GM18907 (cell line): ENCODE data around the gene TIMM50.
"Not testable (repeated sequence)": the region's sequence is repeated elsewhere in the genome, so short reads cannot be mapped to it uniquely, and the experiment has no call there.

ENCODE experiments used
- ATAC-seq: cut with Tn5 transposase; IDR thresholded peaks from one replicate; pipeline ENCODE4 v1.9.1; 2021; ENCODE audit warnings: mild to moderate bottlenecking, moderate library complexity; ENCODE audit not compliant: unreplicated experiment

The TIMM50 gene

DNA sequence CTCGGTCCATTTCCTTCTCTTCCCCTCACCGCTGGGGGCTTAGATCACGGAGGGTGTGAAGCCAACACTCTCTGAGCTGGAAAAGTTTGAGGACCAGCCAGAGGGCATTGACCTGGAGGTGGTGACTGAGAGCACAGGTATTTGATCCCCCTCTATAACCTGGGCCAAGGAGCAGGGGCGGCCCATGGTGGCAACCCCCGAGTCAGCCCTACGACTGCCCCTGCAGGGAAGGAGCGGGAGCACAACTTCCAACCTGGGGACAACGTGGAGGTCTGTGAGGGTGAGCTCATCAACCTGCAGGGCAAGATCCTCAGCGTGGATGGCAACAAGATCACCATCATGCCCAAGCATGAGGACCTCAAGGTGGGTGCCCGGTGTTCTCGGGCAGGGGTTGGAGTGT lies 11.6 kb upstream of the TIMM50 start:
- ATAC-seq: no peak

DNA sequence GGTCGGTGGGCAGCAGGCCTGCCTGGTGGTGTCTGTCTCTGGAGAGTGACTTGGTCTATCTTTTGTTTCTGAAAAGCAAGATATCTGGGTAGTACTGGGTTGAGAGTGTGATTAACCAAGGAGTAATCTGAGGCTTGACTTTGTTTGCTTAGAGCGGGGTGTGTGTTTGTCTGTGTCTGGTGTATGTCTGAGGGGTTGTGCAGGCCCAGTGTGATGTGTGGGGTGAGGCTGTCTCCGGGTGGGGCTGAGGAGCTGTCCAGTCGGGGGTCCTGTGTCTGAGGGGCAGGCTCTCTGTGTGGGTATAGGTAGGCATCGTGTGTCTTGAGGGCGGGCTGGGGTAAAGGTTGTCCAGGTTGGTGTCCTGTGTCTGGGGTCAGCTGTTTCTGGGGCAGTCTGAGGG lies 11.1 kb upstream of the TIMM50 start:
- ATAC-seq: no peak

DNA sequence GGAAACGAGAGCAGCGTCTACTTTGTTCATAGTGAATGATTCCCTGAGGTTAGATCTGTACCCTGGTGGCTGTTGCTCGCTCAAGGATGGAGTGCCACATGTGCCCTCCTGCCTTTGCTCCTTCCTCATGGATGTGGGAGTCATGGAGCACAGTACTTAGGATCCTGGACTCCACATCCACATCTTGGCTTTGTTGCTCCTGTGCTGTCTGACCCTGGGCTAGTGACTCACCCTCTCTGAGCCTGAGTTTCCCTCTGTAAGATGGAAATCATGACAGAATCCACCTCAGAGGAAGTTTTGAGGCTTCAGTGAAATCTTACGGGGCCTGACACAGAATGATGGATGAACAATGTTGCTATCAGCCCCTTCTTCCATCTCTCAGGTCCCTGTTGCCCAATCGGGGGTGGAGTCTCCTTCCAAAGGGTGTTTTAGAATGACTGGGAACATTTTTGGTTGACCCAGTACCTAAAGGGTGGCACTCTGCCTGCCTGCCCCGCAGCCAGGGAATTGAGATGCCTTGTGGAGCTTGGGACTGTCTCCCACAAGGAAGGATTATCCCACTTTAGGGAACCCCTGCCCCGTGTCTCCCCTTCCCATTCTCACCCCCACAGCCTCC lies 9.8 kb upstream of the TIMM50 start:
- no peak for ATAC-seq

DNA sequence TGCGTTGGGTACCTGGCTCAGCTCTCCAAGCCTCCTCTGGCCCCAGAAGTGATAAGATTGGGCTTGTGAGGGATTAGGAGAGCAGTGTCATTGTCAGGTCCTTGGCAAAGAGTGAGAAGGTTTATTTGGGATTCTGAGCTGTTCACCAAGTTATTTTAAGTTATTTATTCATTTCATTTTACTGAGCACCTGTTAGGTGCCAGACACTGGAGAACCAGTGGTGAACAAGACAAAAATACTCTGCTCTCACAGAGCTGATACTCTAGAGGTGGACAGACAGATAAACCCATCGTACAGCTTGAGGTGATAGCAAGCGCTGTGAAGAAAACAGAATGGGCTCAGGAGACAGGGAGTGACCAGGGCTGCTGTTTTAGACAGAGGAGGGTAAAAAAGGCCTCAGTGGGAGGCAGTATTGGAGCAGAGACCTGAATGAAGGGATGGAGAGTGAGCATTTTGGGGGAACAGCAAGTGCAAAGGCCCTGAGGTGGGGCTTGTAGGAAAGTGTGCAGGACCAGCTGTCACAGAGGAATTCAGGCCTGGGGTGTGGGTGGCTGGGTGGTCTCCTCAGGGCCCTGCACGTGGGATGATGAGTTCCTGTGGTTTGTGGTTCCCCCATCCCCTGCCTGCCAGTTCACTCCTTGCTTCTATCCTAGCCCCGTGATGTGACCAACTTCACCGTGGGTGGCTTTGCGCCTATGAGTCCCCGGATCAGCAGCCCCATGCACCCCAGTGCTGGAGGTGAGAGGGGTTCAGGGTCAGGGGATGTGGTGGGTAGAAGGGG lies 8.7 kb upstream of the TIMM50 start:
- ATAC-seq: no peak

DNA sequence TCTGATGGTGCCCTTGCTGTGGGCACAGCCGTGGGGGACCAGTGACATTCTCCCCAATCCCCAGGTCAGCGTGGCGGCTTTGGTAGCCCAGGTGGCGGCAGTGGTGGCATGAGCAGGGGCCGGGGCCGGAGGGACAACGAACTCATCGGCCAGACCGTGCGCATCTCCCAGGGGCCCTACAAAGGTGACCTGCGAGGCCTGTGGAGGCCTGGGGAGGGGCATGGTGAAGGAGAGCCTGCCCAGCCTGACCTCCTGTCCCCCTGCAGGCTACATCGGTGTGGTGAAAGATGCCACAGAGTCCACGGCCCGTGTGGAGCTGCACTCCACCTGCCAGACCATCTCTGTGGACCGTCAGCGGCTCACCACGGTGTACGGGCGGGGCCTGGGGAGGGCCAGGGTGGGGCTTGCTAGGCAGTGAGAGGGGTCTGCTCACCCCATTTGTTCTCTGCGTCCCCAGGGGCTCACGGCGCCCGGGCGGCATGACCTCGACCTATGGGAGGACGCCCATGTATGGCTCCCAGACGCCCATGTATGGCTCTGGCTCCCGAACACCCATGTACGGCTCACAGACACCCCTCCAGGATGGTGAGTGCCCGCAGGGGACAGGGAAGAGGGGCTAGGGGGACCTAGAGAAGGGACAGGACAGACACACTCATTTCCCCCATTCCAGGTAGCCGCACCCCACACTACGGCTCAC lies 7.7 kb upstream of the TIMM50 start:
- ATAC-seq: no peak

DNA sequence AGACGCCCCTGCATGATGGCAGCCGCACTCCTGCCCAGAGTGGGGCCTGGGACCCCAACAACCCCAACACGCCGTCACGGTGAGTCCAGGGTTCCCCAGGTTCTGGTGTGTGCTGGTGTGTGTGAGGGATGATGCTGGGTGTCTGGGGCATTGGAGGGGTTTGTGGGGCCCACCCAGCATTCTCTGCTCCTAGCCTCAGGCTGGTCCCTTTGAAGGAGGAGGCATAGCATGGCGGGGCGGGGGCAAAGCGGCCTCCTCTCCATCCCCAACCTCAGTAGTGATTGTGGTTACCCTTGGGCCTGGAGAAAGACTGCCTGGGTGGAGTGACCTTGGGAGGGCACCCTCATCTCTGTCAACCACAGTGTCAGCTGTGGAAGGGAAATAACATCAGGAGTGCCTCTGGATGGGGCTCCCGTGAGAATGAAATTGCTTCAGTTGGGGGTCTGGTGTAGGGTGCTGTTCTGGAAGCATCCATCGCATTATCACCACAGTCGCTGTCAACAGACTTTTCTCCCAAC lies 7.1 kb upstream of the TIMM50 start:
- ATAC-seq: no peak

DNA sequence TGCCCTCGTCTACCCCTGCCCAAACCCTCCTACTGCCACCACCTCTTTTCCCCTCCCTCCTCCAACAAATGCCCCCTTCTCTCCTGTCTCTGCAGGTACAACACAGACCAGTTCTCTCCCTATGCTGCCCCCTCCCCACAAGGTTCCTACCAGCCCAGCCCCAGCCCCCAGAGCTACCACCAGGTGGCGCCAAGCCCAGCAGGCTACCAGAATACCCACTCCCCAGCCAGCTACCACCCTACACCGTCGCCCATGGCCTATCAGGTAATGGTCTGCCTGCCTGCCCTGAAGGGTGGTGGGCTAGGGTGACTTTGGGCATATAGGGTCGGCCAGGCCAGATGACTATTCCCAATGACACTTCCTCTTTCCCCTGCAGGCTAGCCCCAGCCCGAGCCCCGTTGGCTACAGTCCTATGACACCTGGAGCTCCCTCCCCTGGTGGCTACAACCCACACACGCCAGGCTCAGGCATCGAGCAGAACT lies 6.5 kb upstream of the TIMM50 start:
- ATAC-seq: no peak

DNA sequence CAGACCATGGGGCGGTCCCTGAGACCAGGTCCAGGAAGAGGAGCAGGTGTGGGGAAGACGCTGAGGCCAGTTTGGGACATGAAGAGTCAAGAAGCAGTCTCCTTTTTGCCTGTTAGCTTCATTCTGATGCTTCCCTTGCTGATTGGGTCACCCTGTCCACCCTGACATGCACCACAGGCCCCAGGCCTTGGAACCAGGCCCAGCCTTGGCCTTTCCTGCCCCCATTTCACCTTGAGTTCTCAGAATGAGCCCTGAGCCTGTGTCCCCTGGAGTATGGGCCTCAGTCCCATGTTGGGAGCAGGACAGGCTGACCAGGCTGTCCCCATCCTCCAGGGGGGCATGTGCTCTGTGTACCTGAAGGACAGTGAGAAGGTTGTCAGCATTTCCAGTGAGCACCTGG lies 4.9 kb upstream of the TIMM50 start:
- no peak for ATAC-seq

DNA sequence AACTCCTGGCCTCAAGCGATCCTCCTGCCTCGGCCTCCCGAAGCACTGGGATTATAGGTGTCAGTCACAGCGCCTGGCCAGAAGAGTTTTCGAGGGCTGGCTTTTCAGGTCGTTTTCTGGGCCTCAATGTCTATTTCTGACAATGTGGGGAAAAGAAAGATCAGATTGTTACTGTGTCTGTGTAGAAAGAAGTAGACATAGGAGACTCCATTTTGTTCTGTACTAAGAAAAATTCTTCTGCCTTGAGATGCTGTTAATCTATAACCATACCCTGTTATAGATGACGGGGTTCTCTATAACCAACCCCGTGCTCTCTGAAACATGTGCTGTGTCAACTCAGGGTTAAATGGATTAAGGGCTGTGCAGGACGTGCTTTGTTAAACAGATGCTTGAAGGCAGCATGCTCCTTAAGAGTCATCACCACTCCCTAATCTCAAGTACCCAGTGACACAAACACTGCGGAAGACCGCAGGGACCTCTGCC lies 1.3 kb upstream of the TIMM50 start:
- ATAC-seq: not testable (repeated sequence)

DNA sequence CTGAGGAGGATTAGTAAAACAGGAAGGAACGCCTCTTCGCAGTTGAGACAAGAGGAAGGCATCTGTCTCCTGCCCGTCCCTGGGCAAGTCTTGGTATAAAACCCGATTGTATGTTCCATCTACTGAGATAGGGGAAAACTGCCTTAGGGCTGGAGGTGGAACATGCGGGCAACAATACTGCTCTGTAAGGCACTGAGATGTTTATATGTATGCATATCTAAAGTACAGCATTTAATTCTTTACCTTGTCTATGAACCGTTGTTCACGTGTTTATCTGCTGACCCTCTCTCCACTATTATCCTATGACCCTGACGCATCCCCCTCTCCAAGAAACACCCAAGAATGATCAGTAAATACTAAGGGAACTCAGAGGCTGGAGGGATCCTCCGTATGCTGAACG lies 722 bp upstream of the TIMM50 start:
- ATAC-seq: no peak

DNA sequence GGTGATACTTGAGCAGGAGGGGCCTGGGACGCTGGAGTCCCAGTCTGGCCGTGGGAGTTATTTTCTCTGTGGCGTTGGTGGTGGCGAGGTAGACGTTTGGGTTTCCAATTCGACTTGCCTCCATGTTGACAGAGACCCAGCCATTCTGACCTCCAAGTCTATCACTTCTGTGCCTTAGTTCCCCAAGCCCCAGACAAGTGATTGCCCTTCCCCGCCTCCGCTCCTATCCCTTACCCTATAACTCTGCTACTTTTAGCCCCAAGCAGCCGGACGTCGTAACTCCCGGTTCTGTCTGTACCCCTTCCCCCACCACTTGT lies 549 bp downstream of the TIMM50 start:
- ATAC-seq: peak; percentile 22

DNA sequence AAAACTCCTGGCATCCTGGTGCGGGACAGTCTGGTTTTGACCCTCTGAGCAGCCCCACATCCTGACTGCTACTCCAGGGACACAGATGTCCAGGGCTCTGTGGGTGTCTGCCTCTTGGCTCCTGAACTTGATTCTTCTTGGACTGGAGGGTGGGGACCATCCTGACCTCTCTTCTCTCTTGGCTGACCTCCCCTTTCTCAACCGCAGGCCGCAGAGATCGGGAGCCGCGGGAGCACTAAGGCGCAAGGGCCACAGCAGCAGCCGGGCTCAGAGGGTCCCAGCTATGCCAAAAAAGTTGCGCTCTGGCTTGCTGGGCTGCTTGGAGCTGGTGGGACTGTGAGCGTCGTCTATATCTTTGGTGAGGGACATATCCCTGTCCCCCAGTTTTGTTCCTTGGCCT lies 1.0 kb downstream of the TIMM50 start:
- no peak for ATAC-seq

DNA sequence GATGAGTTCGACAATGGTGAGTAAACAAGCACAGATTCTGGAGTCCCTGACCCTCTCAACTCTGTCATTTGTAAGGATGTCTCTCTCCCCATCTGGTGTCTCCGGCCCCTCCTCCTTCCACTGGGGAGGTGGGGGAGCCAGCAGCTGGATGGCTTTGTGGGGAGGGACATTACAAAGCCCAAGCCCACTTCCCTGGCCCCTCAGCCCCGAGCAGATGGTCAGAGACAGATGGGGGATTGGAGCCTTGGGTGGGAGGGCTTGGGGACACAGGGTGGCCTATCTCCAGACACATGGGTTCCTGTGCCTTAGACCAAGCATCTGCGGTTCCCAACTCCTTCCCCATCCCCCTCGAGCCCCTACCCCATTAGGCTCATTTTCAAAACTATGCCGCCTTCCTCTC lies 2.5 kb downstream of the TIMM50 start:
- no peak for ATAC-seq

DNA sequence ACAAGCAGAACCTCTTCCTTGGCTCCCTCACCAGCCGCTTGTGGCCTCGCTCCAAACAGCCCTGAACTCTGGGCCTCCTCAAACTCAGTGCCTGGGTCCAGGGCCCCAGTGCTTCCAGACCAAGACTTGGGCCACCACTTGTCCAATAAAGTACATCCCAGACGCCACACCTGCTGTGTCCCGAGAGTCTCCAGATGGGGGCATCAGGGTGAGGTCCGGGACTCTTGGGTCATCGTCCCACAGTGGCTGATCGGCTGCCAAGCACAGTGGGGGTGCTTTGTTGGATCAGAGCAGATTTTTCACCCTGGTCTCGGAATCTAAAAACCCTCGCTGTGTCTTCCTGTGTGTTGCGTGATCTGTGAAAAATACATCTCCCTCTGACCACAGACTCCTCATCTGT lies 9.1 kb downstream of the TIMM50 start:
- ATAC-seq: no peak

DNA sequence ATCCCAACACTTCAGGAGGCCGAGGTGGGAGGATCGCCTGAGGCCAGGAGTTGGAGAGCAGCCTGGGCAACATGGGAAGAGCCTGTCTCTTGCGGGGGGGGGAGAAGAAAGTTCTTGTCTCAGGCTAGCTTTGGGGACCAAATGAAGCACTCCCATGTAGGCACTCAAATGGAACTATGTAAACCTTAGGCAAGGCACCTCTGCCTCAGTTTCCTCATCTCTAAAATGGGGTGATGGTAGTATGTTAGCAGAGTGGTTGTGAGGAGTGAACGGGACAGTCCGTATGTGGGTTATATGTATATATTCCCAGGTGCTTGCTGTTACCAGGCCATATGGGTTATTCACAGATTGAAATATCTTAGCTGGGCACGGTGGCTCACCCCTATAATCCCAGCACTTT lies 11.6 kb downstream of the TIMM50 start:
- ATAC-seq: no peak

DNA sequence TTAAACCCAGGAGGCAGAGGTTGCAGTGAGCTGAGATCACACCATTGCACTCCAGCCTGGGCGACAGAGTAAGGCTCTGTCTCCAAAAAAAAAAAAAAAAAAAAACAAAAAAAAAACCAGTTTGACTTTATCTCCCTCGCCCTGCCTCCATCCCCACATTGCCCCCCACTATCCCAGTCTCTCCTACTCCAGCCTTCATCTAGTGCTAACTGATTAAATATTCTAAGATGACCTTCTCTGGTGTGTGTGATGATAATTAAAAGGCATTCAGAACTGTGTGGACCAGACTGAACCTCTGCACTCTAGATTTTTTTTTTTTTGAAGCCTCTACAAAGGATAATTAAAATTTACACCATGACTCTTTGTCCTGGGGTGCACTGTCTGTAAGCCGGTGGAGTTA lies 12.2 kb downstream of the TIMM50 start:
- ATAC-seq: no peak

DNA sequence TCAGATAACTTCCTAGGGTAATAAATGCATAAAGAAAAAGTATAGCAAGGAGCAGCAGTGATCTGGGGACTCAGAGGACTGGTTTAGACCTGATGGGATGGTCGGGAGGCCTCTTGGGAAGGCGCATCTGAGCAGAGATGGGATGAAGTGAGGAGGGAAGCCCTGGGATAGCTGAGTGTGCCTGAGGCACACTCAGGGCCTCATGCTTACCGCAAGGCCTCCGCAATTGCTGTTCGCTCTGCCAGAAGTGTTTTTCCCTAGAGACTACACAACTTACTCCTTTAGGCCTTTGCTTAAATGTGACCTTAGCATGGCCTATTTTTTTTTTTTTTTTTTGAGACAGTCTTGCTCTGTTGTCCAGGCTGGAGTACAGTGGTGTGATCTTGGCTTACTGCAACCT lies 14.0 kb downstream of the TIMM50 start:
- no peak for ATAC-seq

DNA sequence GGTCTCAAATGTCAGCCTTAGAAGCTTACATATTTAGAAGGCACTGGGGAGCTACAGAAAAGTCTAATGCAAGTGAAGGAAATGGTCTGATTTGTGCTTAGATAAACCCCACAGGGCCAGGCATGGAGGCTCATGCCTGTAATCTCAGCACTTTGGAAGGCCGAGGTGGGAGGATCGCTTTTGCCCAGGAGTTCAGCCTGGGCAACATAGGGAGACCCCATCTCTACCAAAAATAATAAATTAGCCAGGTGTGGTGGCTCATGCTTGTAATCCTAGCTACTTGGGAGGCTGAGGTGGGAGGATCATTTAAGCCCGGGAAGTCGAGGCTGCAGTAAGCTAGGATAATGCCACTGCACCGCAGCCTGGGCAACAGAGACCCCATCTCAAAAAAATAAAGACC lies 15.4 kb downstream of the TIMM50 start:
- no peak for ATAC-seq

DNA sequence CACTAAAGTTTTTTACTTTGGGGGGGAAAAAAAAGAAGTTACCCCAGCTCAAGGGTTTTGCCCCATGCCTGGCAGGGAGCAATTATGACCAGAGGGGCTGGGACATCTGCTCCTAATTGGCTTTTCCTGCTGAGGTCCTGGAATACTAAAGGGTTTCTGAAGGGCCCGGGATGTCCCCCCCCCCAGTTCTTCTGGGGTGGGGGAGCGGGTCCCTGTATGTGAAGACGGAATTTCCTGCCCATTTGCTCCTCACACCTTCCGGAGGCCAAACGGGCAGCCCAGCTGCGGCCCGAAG lies 17.0 kb downstream of the TIMM50 start:
- no peak for ATAC-seq

DNA sequence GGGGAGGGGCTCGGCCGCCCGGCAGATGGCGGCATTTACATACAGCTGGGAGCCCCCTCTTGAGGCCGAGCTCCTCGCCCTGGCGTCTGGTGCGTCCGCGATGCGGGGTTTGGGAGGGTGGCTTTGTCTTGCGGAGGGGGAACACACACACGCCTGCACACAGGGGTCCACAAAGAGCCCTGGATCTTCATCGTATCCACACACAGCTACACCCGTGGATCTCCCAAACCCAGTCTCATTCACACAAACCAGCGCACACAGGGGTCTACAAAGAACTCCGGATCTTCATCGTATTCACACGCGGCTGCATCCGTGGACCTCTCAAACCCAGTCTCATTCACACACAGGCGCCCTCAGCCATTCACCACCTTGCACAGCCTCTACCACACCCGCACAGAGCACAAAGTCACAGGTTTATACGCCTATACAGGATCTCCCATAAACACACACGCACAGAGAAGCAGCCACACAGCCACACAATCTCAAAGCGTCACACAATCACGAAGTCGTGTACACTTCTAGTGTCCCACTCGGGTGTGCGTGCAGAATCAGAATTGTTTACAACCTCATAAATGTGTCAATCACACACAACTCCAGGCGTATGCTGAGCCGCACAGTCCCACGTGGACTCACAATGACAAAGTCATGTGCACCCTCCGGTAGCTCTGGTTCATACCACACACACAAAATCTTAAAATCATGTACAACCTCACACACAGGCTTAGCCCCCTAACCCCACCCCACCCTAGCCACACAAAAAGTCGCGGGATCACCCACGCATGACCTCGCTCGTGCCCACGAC lies 17.6 kb downstream of the TIMM50 start:
- no peak for ATAC-seq
